Measurements from ENCODE around the gene OR2G3. TPM values are rescaled to one million over a fixed set of nuclear protein-coding genes. Genes with fewer than 3 reads are reported as not detected.

OR2G3 gene
- not detected for total RNA-seq

DNA sequence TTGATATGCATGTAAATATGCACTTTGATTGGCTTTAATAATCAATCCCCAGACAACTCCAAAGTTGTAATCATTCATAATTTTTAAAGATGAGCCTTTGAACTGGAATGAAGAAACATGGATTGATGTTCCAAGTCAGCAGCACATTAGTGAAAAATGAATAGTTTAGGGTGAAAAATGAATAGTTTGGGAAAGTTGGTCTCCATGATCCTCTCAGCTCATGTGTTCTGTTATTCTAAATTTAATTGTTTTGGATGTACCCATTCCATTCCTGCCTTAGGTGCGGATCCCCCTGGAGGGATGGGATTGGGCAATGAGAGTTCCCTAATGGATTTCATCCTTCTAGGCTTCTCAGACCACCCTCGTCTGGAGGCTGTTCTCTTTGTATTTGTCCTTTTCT lies at the start of gene OR2G3:
Gene OR2G3, plus strand, starts transcription at position 301 of the 400 bp plus-strand sequence. Its CDS starts 0 bp downstream, at position 301.
- DNase-seq = no peak

DNA sequence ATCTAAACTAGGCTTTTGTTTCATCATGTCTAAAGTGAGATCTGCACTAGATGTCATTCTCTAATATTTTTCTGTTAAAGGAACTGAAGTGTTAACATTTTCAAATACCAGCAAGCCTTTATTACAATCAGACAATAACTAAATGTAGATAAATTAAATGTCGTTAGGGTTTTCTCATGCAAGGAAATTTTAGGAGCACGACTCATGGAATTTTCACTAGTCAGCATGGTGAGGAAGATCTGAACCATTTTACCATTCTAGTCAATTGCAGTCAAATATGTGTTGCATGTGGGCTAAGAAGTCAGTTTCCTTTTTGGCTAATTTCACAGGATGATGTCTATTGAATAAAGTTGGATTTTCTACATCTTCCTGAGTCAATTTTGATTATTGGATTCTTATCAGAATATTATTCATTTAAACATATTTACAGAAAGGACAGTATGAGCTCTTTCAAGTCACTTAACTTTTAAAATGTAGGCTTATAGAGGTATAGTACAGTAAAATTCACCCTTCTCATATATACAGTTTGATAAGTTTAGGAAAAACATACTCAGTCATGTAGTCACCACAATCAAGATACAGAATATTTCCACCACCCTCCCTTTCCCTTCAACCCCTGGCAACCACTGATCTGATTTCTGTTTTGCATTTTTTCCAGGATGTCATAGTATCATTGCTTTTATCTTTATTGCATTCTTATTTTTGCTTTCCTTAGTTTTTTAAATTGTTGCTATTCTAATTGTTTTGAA lies 47.3 kb upstream of the OR2G3 start:
- no peak for DNase-seq

DNA sequence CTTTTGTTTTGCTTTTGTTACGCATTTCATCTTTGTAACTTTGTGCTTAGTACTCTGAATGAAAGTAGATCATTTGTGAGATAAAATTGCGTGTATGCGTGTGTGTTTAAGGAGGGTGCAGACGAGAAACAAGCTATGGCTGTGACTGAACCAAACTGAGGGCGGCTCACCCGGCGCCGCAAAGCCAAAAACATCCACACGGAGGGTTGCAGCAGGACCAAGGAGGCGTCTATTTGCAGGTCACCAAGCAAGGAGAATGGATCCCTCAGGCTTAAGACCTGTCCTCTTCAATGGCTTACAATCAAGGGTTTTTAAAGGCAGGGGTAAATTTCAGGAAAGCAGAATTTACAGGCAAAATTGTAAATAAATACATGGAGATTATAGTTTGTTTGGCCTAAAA lies 43.7 kb upstream of the OR2G3 start:
- no peak for DNase-seq

DNA sequence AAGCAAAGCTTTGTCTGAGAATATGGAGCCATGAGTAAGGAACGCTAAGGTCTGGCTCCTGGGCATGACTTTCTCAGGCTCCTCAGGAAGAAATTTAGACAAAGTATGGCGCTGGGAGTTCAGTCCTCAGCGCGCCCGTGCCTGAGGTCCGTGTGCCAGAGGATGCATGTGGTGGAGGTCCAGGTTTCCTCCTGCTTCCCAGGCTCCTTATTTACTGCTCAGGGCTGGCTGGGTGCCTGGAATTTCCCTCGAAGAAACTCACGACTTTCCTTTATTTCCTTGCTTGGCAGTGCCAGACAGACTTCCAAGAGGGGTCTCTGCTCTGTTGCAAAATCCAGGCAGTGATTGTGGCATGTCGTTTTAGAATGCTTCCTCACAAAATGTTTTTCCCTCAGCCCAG lies 43.2 kb upstream of the OR2G3 start:
- DNase-seq = no peak

DNA sequence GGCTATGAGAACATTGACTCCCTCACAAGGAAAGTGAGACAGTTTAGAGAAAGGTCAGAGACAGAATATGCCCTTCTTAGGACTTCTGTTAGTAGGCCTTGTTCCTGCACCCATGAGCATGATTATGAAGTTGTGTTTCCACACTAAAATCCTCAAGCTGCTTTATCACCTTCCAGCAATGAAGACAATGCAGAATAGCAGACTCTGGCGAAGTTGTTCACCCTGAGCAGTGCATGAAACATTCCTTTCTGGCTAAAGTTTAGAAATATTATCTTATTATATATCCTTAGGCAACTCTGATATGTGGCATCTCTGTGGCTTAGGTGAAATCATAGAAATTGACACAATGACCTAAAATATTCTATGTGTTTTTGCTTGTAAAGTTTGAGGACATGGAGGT lies 31.1 kb upstream of the OR2G3 start:
- no peak for DNase-seq

DNA sequence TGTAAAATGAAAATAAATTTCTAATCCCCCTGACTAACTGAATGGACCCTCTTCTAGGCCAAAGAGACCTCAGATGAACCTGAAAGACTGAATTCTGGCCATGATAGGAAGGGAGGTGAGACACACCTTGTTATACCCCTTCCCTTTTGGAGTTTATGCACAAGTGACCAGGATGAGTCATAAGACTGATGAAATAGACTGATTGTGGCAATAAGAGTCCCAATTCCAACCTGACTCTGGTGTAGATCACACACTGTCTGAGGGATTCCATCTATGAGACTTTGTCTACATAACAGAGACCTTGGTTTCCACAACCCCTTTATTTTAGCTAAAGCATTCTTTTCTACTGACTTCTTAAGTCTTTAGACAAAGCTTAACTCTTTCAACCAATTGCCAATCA lies 30.7 kb upstream of the OR2G3 start:
- no peak for DNase-seq

DNA sequence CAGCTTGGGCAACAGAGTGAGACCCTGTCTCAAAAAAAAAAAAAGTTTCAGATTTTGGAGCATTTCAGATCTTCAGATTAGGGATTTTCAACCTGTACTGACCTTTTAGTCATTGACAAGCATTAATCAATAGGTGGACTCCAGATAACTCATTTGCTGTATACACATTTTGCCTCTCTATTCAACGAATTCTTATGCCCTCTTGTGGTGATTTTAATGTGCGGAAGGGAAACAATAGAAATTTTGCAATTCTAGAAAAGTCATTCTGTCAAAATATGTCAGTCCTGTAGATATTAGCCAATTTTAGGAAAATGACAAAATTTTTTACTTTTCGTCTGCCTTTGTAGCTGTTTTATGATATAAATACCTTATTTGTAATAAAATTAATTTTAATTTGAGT lies 28.9 kb upstream of the OR2G3 start:
- DNase-seq = no peak

DNA sequence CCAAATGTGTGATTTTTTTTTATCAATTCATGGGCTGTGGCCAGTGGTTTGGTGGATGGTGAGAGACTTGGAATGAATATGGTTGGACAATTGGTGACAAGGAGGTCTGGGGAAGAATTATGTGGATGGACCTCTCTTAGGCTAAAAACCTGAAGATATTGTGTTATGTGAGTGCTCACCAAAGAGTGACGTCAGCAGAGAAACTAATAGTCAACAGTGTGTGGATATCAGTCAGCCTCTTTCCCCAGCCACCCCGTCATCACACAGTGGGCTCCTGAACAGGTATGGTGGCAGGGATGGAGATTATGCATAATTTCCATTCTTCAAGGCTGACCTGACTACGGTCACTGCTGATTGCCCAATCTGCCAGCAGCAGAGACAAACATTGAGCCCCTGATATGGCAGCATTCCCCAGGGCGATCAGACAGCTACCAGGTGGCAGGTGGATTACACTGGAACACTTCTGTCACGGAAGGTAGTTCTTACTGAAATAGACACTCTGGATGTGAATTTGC lies 26.4 kb upstream of the OR2G3 start:
- no peak for DNase-seq

DNA sequence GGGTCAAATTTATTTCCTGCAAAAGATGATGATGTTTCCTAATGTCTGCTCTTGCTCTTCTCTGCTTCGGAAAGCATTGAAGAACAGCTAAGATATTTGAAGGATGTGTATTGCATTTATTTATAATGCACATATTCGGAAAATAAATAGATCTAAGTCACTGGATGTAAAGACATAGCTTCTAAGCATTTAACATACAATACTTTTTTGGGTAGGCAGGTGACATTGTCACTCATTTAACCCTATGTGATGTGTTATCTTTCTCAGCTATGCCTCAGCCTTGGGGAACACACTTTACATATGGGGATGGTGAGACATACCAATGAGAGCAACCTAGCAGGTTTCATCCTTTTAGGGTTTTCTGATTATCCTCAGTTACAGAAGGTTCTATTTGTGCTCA lies 17.3 kb upstream of the OR2G3 start, which contains the start of gene OR2G2:
Gene OR2G2, plus strand, starts transcription at position 301 of the 400 bp plus-strand sequence. Its CDS starts 0 bp downstream, at position 301.
- DNase-seq = no peak

DNA sequence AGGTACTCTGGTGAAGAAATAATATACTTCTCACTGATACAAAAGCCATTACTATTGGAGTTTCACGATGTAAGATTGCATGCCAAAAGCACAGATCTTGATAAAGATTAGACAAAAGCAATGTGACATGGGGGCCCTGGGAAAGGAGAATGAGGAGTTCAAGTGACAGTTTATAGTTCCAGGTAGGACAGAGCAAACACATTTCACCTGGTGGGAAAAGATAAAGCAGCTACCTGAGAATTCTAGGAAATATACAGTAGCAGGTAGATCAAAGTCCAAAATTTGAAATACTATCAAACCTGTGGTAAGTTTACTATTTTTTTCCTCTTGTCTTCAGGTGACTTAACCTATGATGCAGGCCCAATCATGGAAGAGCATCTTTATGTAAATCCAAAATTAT lies 8.0 kb downstream of the OR2G3 start:
- no peak for DNase-seq

DNA sequence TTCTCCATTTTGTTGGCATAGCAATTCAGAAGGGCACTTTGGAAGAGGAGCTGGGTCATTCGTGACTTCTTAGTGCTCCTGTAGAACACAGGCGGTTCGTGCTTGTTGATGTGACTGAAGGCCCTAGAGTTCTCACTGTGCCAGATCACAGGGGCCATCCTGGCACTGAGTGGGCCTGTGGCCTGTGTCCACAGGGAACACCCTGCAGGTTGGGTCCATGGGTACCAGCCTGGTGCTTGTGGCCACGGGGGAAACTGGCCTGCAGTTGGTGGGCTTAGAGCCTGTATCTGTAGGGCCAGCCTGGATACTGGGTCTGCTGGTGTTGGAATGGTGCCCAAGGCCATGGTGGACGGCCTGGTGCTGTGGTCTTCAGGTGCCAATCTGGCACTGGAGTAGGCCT lies 9.2 kb downstream of the OR2G3 start:
- no peak for DNase-seq

DNA sequence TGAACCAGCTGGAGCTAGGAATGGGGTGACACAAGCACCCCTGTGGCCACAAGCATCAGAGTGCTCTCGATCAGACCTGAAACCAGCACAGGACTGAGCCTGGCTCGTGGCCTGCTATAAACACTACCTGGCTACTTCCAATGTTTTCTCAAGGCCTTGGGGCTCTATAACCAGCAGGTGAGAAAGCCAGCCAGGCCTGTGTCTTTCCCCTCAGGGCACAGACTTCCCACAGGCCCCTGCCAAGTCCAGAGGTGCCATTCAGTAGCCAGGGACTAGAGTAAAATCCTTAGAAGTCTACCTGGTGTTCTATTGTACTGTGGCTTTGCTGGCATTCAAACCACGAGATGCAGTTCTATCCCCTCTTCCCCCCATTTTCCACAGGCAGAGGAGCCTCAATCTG lies 22.6 kb downstream of the OR2G3 start:
- no peak for DNase-seq

DNA sequence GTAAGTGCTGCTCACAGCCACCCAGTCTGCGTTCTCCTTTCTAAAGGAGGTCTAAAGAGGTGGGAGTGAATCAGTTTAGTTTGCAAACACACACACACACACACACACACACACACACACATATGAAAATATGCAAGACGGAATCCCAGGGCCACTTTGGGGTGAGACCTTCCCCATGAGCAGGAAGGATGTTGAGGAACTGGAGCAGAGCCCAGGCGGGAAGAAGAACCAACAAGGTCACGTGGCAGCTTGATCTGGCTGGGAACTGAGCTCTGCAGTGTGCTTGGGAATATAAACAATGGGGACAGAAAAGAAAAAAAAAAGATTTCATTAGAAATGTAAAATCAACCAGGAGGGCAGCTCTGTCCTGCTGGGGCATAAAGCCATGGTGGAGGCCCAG lies 32.6 kb downstream of the OR2G3 start:
- DNase-seq = no peak

DNA sequence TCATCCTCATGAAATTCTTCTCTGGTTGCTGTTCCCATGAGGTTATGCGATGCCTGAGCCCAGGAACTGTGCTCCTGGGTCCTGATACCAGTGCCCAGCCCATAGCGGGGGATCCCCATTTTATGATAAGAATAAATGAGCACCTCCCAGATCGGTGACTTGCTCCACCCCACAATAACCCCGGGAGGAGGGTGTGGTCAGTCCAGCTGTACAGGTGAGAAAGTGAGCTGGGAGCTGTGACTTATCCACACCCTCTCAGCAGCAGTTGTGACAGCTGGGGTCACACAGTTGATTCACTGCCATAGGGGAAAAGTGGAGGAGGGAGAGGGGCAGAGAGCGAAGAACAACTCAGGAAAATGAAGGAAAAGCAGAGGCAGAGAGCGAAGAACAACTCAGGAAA lies 33.4 kb downstream of the OR2G3 start:
- DNase-seq = no peak

DNA sequence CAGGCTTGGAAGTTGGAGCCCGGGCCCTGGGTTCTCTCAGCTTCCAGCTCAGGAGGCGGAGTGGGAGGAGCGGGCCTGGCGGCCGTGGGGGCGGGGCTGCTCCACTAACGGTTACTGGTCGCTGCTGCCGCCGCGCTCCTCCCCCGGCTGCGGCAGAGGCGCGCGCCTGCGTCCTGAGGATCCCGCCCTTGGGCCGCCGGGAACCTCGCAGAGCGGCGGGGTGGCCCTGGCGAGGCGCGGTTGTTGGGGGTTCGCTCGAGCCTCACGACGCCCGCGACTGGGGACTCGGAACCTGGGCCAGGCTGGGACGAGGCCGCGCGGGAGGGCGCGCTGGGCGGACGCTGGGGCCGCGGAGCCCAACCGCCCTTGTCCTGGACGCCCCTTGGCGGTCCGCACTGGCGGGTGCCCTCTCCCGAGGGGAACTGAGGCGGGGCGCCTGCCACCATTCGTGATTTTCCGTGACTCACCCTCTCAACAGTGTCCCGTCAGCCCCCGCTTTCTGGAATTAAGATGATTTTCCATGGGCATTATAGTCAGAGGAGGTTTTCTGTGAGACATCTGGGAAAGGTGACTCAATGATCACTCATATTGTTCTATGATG lies 34.1 kb downstream of the OR2G3 start:
- DNase-seq = no peak

DNA sequence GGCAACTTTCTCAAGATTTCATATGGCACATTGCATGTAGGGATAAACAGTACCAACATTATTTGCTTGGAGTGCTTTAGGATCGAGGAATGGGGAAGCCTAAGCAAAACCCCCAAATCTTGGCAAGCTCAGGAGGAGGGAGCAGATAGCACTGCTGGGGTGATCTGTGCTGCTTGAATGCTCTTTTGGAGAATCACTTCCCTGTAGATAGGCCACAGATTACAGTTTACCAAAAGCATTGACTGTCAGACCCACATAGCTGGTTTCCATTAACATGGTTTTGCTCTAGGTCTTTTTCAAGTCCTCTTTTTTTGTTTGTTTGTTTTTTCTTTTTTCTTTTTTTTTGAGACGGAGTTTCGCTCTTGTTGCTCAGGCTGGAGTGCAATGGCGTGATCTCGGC lies 37.4 kb downstream of the OR2G3 start:
- no peak for DNase-seq

DNA sequence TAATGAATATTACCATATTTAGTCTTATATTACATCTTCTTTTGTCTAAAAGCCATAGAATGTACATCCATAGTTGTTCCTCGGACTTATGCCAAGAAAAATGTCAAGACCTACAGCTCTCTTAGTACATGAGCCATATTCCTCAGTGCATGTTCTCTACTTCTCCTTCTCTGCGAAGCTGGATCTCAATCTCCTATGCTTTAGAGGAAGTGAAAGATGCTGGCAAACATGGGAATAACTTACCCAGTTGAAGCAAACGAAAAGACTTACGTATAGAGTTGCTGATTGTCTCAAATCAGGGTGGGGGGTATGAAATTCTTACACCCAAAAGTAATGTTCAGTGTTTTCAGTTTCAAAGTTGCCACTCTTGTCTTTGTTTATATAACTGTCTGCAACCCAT lies 41.5 kb downstream of the OR2G3 start:
- no peak for DNase-seq

DNA sequence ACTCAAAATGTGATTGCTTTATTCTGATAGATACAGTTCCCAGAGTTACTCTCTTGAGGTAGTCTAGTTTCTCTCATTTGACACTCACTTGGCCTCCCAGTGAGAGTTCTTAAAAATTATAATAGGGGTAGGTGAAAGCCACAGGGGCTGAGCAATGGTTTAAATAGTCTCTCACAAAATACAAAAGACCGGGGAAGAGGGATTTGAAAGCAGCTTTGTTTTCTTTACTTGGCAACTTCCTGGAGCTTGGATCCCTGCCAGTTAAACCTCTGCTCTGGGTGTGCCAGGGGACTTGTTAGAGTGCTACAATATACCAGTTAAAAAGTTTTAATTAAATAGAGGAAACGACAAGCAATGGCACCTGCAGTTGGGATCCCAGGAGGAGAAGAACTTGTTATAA lies 42.5 kb downstream of the OR2G3 start:
- DNase-seq = no peak

DNA sequence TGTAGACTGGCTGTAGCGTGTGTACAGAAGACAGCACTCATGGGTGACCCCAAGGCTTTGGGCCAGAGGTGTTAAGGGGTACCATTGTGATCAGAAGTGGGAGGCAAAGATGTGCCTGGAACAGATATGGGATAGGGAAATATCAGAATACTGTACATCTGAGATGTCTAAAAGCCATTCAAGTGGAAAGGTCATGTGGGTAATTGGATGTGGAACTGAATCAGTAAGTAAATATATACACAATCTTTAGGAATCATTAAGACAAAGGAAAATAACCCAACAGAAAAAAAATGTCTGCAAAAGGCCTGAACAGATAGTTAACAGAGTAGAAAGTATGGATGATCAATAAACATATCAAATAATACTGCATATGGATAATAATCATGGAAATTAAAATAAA lies 47.7 kb downstream of the OR2G3 start:
- DNase-seq = no peak
